Neural progenitor cell (in vitro differentiated cells): Measurements from ENCODE around the gene GPX6.

Experiments used
- CTCF ChIP-seq: fragments of 200-600 bp; sonication (generic); IDR thresholded peaks from 2 replicates; pipeline ENCODE4 v1.5.1; 2017; ENCODE audit warnings: antibody characterized with exemption, mild to moderate bottlenecking
- EZH2 ChIP-seq: fragments of 200-600 bp; sonication (generic); IDR thresholded peaks from 2 replicates; pipeline ENCODE4 v1.6.1; 2017; ENCODE audit warnings: antibody characterized with exemption, mild to moderate bottlenecking, moderate library complexity

DNA sequence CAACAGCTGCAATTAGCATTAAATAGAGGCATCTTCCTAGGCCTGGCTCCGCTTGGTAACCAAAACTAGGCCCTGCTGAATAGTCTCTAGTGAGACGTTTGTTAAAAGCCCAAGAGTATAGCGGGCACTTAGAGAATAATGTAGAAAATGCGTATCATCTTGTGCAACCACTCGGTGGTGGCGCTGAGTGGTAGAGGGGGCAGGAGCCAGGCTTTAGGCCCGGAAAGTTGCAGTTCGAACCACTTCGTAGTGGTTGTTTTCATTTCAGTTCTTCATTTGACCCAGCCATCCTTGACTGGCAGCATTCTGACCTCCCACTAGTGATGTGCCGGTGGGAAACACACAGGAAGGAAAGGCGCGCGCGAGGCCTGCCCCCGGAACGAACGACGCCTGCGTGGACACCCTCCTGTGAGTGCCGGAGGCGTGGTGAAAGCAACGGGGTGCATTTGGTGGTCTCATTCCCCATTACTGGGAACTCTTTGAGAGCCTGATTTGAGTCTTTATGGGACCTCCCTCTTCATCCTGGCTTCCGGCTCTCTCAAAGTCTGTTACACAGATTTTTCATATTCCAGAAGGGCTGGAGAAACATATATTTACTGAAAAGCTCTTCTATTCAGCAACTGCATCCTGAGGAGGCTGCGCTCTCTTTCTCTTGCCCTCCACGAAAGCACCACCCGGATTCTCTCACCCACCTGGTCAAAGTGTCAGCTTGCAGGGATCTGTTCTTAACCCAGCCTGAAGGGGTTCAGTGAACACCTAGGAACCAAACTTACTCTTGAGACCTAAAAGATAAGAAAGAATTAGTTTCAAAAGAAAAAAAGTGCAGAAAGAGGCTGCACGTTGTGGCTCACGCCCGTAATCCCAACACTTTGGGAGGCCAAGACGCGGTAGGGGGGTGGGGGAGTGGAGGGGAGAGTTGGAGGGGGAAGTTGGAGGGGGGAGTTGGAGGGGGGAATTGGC, 28.3 kb upstream of the GPX6 start:
- TF ChIP-seq CTCF (no peak), EZH2 (no peak)
